Measurements from ENCODE around the gene CDH13. TPM values are rescaled to one million over a fixed set of nuclear protein-coding genes. Genes with fewer than 3 reads are reported as not detected.
A peak's percentile ranks its signal among the peaks of the same experiment; 100 is the strongest.

Gene CDH13
- total RNA-seq: 28.1 to 49.3 TPM (median 45.1 TPM) in 3 replicates
- long read RNA-seq, partial matches to known transcripts: 67 of 72 reads
- long read RNA-seq, other reads (novel, unspliced or antisense): 5 of 72 reads

DNA sequence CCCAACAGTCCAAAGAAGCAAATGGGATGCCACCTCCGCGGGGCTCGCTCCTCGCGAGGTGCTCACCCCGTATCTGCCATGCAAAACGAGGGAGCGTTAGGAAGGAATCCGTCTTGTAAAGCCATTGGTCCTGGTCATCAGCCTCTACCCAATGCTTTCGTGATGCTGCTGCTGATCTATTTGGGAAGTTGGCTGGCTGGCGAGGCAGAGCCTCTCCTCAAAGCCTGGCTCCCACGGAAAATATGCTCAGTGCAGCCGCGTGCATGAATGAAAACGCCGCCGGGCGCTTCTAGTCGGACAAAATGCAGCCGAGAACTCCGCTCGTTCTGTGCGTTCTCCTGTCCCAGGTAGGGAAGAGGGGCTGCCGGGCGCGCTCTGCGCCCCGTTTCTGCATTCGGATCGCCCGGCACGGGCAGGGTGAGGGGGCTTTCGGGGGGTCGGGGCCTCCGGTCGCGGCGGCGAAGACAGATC, at the start of gene CDH13:
Gene CDH13 (plus strand): TSS at position 179 of the 471 bp plus-strand sequence.
- Mint-ChIP-seq H3K9me3 (ENCODE audit: low read depth) (no peaks in the 10 kb centered on the region), H3K27me3 (ENCODE audit: low read depth) (peaks cover 5% of the 10 kb centered on the region), H3K4me3 (ENCODE audit: unreplicated experiment) (peak within 1 kb of the TSS; percentile 83), H3K4me1 (ENCODE audit: low read depth) (peaks cover 41% of the 10 kb centered on the region), H3K27ac (ENCODE audit: unreplicated experiment) (peak within 1 kb of the TSS; percentile 60), H3K36me3 (ENCODE audit: low read depth) (no peaks in the 10 kb centered on the region)
- TF ChIP-seq, protein P1, sequence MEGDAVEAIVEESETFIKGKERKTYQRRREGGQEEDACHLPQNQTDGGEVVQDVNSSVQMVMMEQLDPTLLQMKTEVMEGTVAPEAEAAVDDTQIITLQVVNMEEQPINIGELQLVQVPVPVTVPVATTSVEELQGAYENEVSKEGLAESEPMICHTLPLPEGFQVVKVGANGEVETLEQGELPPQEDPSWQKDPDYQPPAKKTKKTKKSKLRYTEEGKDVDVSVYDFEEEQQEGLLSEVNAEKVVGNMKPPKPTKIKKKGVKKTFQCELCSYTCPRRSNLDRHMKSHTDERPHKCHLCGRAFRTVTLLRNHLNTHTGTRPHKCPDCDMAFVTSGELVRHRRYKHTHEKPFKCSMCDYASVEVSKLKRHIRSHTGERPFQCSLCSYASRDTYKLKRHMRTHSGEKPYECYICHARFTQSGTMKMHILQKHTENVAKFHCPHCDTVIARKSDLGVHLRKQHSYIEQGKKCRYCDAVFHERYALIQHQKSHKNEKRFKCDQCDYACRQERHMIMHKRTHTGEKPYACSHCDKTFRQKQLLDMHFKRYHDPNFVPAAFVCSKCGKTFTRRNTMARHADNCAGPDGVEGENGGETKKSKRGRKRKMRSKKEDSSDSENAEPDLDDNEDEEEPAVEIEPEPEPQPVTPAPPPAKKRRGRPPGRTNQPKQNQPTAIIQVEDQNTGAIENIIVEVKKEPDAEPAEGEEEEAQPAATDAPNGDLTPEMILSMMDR (IDR thresholded peaks at IDR 0.05): no peak
- no peak for DNase-seq (ENCODE audit: low spot score)

DNA sequence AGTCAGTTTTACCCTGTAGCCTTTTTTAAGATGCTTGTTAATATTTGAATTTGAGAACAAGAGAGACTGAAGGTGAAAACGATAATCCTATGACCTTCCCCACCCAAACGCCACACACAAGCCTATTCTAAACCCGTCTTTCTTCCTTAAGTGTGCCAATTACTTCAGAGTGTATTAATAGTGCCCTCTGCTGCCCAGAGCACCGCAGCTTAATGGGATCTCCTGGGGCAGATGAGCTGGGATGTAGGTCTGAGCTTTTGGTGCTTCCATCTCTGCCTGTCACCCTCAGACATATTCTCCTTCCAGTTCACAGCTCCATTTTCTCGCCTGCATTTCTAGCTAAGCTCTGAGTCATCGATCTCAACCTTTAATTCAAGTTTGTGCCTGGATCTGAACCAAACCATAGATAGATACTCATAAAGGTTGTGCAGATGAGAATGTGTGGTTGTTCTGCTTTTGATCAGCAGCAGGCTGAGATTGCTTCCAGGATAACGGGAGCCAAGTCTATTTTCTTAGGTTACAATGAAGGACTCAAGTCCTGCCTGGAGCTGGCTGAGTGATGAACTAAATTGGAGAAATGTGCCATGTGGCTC, 46.4 kb upstream of the CDH13 start:
- Mint-ChIP-seq H3K9me3 (ENCODE audit: low read depth) (no peaks in the 10 kb centered on the region), H3K27me3 (ENCODE audit: low read depth) (peaks cover 20% of the 10 kb centered on the region), H3K4me3 (ENCODE audit: unreplicated experiment) (no peak overlapping the region), H3K27ac (ENCODE audit: unreplicated experiment) (no peak overlapping the region), H3K4me1 (ENCODE audit: low read depth) (no peaks in the 10 kb centered on the region), H3K36me3 (ENCODE audit: low read depth) (no peaks in the 10 kb centered on the region)
- TF ChIP-seq, protein P1 (IDR thresholded peaks at IDR 0.05): peak; percentile 47
- DNase-seq (ENCODE audit: low spot score): no peak

DNA sequence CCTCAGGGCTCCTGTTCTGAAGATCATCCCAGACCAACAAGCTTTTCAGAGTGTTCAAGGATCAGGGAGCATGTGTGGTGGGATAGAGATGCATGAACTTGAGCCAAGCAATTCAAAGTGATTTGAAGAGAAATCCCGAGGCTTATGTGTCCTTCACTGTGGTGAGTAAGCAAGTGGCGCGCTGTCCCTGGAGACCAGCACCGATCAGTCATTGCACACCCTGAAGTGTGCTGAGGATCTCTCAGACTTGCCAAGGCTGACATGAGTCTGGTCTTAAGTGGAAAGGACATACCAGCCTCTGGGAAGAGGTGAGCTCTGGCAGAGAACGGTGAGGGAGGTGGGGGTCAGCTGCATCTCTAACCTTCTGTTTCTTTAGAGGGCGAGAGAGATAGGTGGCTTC, 43.8 kb upstream of the CDH13 start:
- no peaks in the 10 kb centered on the region for H3K4me1 Mint-ChIP-seq (ENCODE audit: low read depth)
- no peaks in the 10 kb centered on the region for H3K9me3 Mint-ChIP-seq (ENCODE audit: low read depth)
- no peak for DNase-seq (ENCODE audit: low spot score)
- H3K27me3 Mint-ChIP-seq (ENCODE audit: low read depth): peaks cover 12% of the 10 kb centered on the region
- no peak overlapping the region for H3K27ac Mint-ChIP-seq (ENCODE audit: unreplicated experiment)
- H3K4me3 Mint-ChIP-seq (ENCODE audit: unreplicated experiment): no peak overlapping the region
- TF ChIP-seq, protein P1 (IDR thresholded peaks at IDR 0.05): no peak
- no peaks in the 10 kb centered on the region for H3K36me3 Mint-ChIP-seq (ENCODE audit: low read depth)

DNA sequence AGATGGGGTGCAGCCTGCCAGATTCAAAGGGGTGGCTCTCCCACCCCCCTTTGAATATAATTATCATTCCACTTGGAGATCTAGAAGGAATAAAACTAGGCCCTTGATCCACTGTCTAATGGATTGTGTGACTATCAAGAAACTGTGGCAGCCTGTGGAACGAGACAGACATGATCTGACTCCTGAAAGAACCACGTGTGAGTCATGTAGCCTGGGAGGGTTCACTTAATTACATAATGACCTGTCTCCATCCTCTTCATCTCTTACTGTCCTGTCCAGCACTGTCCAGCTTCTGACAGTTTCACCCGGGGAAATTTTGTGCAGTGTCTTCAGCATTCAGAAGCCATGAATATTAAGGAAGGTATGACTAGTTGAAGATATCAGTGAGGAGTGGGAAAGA, 43.3 kb upstream of the CDH13 start:
- H3K4me1 Mint-ChIP-seq (ENCODE audit: low read depth): no peaks in the 10 kb centered on the region
- no peak overlapping the region for H3K4me3 Mint-ChIP-seq (ENCODE audit: unreplicated experiment)
- no peaks in the 10 kb centered on the region for H3K36me3 Mint-ChIP-seq (ENCODE audit: low read depth)
- peaks cover 10% of the 10 kb centered on the region for H3K27me3 Mint-ChIP-seq (ENCODE audit: low read depth)
- no peak overlapping the region for H3K27ac Mint-ChIP-seq (ENCODE audit: unreplicated experiment)
- no peak for DNase-seq (ENCODE audit: low spot score)
- TF ChIP-seq, protein P1 (IDR thresholded peaks at IDR 0.05): no peak
- no peaks in the 10 kb centered on the region for H3K9me3 Mint-ChIP-seq (ENCODE audit: low read depth)

DNA sequence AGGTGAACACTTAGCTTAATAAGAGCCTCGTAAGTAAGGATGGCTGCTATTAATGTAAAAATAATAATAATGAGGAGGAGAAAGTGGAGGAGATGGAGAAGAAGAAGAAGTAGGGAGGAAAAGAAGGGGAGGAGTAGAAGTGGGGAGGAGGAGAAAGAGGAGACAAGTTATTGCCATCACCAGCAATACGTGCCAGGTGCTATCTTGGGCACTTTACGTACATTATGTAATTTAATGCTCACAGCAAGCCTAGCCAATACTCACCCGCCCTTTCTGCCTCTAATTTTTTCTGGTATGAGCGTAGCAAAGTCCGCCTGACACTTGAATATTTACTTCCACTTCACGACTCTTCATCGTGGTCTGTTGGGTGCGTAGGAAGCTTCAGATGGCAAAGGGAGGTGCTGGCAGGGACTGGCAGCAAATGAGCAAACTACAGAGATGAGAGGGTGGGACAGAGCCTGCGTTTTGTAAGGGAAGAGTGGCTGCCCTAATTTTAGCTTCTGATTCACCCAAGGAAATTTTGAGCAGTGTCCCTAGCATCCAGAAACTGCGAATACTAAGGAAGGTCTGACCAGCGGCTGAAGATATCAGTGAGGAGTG, 42.1 kb upstream of the CDH13 start:
- H3K36me3 Mint-ChIP-seq (ENCODE audit: low read depth): no peaks in the 10 kb centered on the region
- TF ChIP-seq, protein P1 (IDR thresholded peaks at IDR 0.05): no peak
- H3K9me3 Mint-ChIP-seq (ENCODE audit: low read depth): no peaks in the 10 kb centered on the region
- H3K4me1 Mint-ChIP-seq (ENCODE audit: low read depth): no peaks in the 10 kb centered on the region
- no peak overlapping the region for H3K4me3 Mint-ChIP-seq (ENCODE audit: unreplicated experiment)
- no peak overlapping the region for H3K27ac Mint-ChIP-seq (ENCODE audit: unreplicated experiment)
- DNase-seq (ENCODE audit: low spot score): no peak
- H3K27me3 Mint-ChIP-seq (ENCODE audit: low read depth): peaks cover 10% of the 10 kb centered on the region
